Parathyroid adenoma (tissue), 2 donors: ENCODE measurements around the gene VASP.
A peak's percentile ranks its signal among the peaks of the same experiment; 100 is the strongest.

Experiments
- H2AFZ ChIP-seq: fragments of 300-600 bp; sonication (generic); one replicate; pipeline ENCODE4 v1.7.0; 2017; ENCODE audit warnings: antibody characterized with exemption, mild to moderate bottlenecking
- H3K27ac ChIP-seq: fragments of 300-600 bp; sonication (generic); one replicate; pipeline ENCODE4 v1.7.0; 2017
- H3K27me3 ChIP-seq: fragments of 300-600 bp; sonication (generic); one replicate; pipeline ENCODE4 v1.7.0; 2017; ENCODE audit warnings: low read length; ENCODE audit not compliant: control insufficient read depth, insufficient read depth
- H3K36me3 ChIP-seq: fragments of 300-600 bp; sonication (generic); one replicate; pipeline ENCODE4 v1.7.0; 2017; ENCODE audit warnings: low read length; ENCODE audit not compliant: control insufficient read depth, insufficient read depth
- H3K4me1 ChIP-seq: fragments of 300-600 bp; sonication (generic); one replicate; pipeline ENCODE4 v1.7.0; 2017; ENCODE audit warnings: control low read depth
- H3K4me2 ChIP-seq: fragments of 300-600 bp; sonication (generic); one replicate; pipeline ENCODE4 v1.7.0; 2017; ENCODE audit warnings: low read length
- H3K4me3 ChIP-seq: fragments of 300-600 bp; sonication (generic); one replicate; pipeline ENCODE4 v1.7.0; 2017; ENCODE audit warnings: low read depth, low read length
- H3K79me2 ChIP-seq: fragments of 300-600 bp; sonication (generic); one replicate; pipeline ENCODE4 v1.7.0; 2017; ENCODE audit warnings: control low read depth
- H3K9ac ChIP-seq: fragments of 300-600 bp; sonication (generic); one replicate; pipeline ENCODE4 v1.7.0; 2017; ENCODE audit warnings: mild to moderate bottlenecking
- H3K9me3 ChIP-seq: fragments of 300-600 bp; sonication (generic); one replicate; pipeline ENCODE4 v1.7.0; 2017; ENCODE audit warnings: low read length; ENCODE audit not compliant: control insufficient read depth
- TF ChIP-seq, protein P1 (sequence below): fragments of 300-600 bp; sonication (generic); IDR thresholded peaks from one replicate; pipeline ENCODE4 v1.7.0; 2017; ENCODE audit warnings: antibody characterized with exemption, mild to moderate bottlenecking
- donor health status: primary hyperparathyroidism.

VASP gene

DNA sequence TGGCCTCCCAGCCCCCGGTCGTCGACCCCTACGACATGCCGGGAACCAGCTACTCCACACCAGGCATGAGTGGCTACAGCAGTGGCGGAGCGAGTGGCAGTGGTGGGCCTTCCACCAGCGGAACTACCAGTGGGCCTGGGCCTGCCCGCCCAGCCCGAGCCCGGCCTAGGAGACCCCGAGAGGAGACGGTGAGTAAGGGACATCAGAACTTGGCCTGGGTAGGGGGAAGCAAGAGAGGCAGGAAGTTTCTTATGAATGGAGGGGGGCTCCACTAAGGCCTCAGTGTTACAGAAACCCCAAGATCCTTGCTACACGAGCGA, 36.6 kb upstream of the VASP start:
- Histone ChIP-seq H3K36me3 (no peaks in the 10 kb centered on the region), H3K4me2 (no peak overlapping the region), H3K4me1 (peaks cover 24% of the 10 kb centered on the region), H3K79me2 (no peaks in the 10 kb centered on the region), H3K9ac (no peak overlapping the region), H3K4me3 (no peak overlapping the region), H3K9me3 (no peaks in the 10 kb centered on the region), H3K27ac (no peak overlapping the region), H2AFZ (no peak overlapping the region), H3K27me3 (no peaks in the 10 kb centered on the region)
- TF ChIP-seq, protein P1, sequence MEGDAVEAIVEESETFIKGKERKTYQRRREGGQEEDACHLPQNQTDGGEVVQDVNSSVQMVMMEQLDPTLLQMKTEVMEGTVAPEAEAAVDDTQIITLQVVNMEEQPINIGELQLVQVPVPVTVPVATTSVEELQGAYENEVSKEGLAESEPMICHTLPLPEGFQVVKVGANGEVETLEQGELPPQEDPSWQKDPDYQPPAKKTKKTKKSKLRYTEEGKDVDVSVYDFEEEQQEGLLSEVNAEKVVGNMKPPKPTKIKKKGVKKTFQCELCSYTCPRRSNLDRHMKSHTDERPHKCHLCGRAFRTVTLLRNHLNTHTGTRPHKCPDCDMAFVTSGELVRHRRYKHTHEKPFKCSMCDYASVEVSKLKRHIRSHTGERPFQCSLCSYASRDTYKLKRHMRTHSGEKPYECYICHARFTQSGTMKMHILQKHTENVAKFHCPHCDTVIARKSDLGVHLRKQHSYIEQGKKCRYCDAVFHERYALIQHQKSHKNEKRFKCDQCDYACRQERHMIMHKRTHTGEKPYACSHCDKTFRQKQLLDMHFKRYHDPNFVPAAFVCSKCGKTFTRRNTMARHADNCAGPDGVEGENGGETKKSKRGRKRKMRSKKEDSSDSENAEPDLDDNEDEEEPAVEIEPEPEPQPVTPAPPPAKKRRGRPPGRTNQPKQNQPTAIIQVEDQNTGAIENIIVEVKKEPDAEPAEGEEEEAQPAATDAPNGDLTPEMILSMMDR = no peak

DNA sequence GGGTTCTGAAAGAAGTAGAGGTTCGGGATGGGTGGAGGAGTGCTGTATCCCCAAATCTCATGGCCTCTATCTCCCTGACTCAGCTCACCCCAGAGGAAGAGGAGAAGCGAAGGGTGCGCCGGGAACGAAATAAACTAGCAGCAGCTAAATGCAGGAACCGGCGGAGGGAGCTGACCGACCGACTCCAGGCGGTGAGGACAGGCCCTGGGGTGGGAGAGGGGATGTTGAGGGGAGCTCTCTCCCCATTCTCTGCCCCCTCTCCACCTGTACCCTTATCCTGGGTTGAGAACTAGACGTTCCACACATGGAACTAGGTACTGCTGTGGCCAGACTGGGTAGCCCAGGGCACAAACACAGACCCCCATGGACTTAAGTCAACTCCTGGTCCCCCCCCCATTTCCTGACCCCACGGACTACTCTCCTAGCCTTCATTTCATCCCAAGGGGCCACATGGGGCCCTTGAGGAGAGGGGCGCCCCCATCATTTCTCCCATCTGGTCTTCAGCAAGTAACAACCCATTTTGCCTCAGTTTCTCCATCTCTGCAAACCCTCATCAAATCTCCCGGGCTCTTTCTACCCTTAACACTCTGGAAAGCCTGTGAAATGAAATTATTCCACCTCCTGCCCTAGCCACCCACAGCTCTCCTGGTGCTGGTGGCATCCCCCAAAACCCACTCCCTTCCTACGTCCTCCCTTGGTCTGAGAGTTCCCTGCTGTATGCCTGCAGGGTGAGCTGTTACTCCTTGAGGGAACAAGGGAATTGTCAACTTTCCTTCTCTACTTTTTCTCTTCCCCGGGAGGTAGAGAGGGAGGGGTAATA, 36.0 kb upstream of the VASP start:
- Histone ChIP-seq H3K27ac (no peak overlapping the region), H2AFZ (no peak overlapping the region), H3K4me3 (no peak overlapping the region), H3K79me2 (no peaks in the 10 kb centered on the region), H3K4me1 (peaks cover 24% of the 10 kb centered on the region), H3K9ac (no peak overlapping the region), H3K27me3 (no peaks in the 10 kb centered on the region), H3K4me2 (no peak overlapping the region), H3K9me3 (no peaks in the 10 kb centered on the region), H3K36me3 (no peaks in the 10 kb centered on the region)
- TF ChIP-seq, protein P1 = no peak

DNA sequence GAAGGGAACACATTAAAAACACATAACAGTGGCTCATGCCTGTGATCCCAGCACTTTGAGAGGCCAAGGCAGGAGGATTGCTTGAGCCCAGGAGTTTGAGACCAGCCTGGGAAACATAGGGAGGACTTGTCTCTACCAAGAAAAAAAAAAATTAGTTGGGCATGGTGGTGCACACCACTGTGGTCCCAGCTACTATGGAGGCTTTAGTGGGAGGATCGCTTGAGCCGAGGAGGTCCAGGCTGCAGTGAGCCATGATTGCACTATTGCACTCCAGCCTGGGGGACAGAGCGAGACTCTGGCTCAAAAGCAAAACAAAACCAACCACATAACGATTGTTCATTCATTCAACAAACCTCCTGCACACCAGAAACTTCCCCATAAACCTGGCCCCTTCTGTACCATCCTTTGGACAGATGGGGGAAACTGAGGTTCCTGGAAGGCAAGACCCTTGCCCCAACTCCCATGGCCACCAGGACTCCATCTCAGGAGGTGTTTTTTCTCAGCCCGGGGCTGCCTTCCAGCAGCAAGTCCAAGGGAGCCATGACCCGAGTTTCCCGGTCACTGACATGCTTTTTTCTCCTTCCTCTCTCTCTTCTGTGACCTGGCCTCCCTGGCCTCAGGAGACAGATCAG, 35.2 kb upstream of the VASP start:
- no peaks in the 10 kb centered on the region for H3K9me3 ChIP-seq
- no peaks in the 10 kb centered on the region for H3K36me3 ChIP-seq
- no peaks in the 10 kb centered on the region for H3K79me2 ChIP-seq
- peak overlapping the region; percentile 47 for H3K4me2 ChIP-seq
- TF ChIP-seq, protein P1 = no peak
- peak overlapping the region; percentile 87 for H2AFZ ChIP-seq
- no peaks in the 10 kb centered on the region for H3K27me3 ChIP-seq
- H3K4me3 ChIP-seq = no peak overlapping the region
- no peak overlapping the region for H3K9ac ChIP-seq
- peaks cover 24% of the 10 kb centered on the region for H3K4me1 ChIP-seq
- peak overlapping the region; percentile 8 for H3K27ac ChIP-seq

DNA sequence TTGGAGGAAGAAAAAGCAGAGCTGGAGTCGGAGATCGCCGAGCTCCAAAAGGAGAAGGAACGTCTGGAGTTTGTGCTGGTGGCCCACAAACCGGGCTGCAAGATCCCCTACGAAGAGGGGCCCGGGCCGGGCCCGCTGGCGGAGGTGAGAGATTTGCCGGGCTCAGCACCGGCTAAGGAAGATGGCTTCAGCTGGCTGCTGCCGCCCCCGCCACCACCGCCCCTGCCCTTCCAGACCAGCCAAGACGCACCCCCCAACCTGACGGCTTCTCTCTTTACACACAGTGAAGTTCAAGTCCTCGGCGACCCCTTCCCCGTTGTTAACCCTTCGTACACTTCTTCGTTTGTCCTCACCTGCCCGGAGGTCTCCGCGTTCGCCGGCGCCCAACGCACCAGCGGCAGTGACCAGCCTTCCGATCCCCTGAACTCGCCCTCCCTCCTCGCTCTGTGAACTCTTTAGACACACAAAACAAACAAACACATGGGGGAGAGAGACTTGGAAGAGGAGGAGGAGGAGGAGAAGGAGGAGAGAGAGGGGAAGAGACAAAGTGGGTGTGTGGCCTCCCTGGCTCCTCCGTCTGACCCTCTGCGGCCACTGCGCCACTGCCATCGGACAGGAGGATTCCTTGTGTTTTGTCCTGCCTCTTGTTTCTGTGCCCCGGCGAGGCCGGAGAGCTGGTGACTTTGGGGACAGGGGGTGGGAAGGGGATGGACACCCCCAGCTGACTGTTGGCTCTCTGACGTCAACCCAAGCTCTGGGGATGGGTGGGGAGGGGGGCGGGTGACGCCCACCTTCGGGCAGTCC, 34.5 kb upstream of the VASP start:
- Histone ChIP-seq H3K36me3 (no peaks in the 10 kb centered on the region), H3K4me3 (no peak overlapping the region), H3K27me3 (no peaks in the 10 kb centered on the region), H3K9me3 (no peaks in the 10 kb centered on the region), H3K4me2 (peak overlapping the region; percentile 47), H3K9ac (no peak overlapping the region), H3K4me1 (peaks cover 24% of the 10 kb centered on the region), H3K79me2 (no peaks in the 10 kb centered on the region), H2AFZ (peak overlapping the region; percentile 87), H3K27ac (peak overlapping the region; percentile 8)
- TF ChIP-seq, protein P1 = no peak
